ENCODE results near the gene F5. TPM values are rescaled to one million over a fixed set of nuclear protein-coding genes. Genes with fewer than 3 reads are reported as not detected.

Gene F5
- total and polyA plus RNA-seq, 2 experiments from 2014 or later = 0.16 TPM; not detected in 1

GRCh38 chr1:169530448-169530847 lies 55.8 kb downstream of the F5 start (continued):
- TF ChIP-seq ZNF462 (CRISPR knock-in tag; IDR thresholded peaks at IDR 0.05) (no peak), ETS1 (IDR thresholded peaks at IDR 0.05) (no peak), JUNB (IDR thresholded peaks at IDR 0.05; ENCODE audit: unreplicated experiment) (no peak), EZH2phosphoT487 (IDR thresholded peaks at IDR 0.05; ENCODE audit: unreplicated experiment) (no peak), EZH2 (IDR thresholded peaks at IDR 0.05; ENCODE audit: low read depth, unreplicated experiment) (no peak), NANOG (IDR thresholded peaks at IDR 0.05; ENCODE audit: borderline replicate concordance) (no peak), REST (IDR thresholded peaks at IDR 0.05; ENCODE audit: unreplicated experiment) (no peak)
